A673 (cell line): Measurements from ENCODE around the gene IFRD1. TPM values are rescaled to one million over a fixed set of nuclear protein-coding genes. Genes with fewer than 3 reads are reported as not detected.
"Not testable (repeated sequence)": the region's sequence is repeated elsewhere in the genome, so short reads cannot be mapped to it uniquely, and the experiment has no call there.

Experiments
- BruUV-seq: library from RNA; stranded (reverse); fragments of 400-500 nt; replicated peaks from 2 replicates; lab custom pipeline; 2021; lab: Mats Ljungman, UMichigan
- CTCF ChIA-PET: fragments of 300-600 bp; sonication (Branson Sonifier 250); formaldehyde crosslinking; loops from one replicate; lab custom pipeline; 2022; ENCODE audit warnings: antibody characterized with exemption; lab: Charles Lee
- POLR2A ChIA-PET: fragments of 300-600 bp; sonication (Branson Sonifier 250); formaldehyde crosslinking; loops from one replicate; lab custom pipeline; 2022; ENCODE audit warnings: antibody characterized with exemption; ENCODE audit not compliant: low non-redundant PET; lab: Charles Lee
- DNase-seq: peaks from one replicate; pipeline ENCODE4 v3.0.0-alpha.2; 2015; ENCODE audit warnings: low spot score
- H3K27ac ChIP-seq: fragments of 200-600 bp; sonication (generic); 2 replicates; pipeline ENCODE4 v1.5.1; 2016; ENCODE audit warnings: mixed run types, low read depth, mild to moderate bottlenecking, mixed read lengths, antibody characterized with exemption, low read length; ENCODE audit not compliant: poor library complexity, severe bottlenecking
- H3K27me3 ChIP-seq: fragments of 200-600 bp; sonication (generic); replicated peaks from 2 replicates; pipeline ENCODE4 v1.6.1; 2017; ENCODE audit warnings: mixed run types, low read depth, mild to moderate bottlenecking, mixed read lengths, antibody characterized with exemption, low read length; ENCODE audit not compliant: insufficient read depth, poor library complexity
- H3K36me3 ChIP-seq: fragments of 200-600 bp; sonication (generic); 2 replicates; pipeline ENCODE4 v1.6.1; 2016; ENCODE audit warnings: mixed run types, mild to moderate bottlenecking, mixed read lengths, antibody characterized with exemption, low read length; ENCODE audit not compliant: insufficient read depth, poor library complexity, severe bottlenecking
- H3K4me1 ChIP-seq: fragments of 200-600 bp; sonication (generic); 2 replicates; pipeline ENCODE4 v1.6.1; 2017; ENCODE audit warnings: mixed run types, mild to moderate bottlenecking, mixed read lengths, antibody characterized with exemption, low read length; ENCODE audit not compliant: insufficient read depth, poor library complexity, severe bottlenecking
- H3K4me3 ChIP-seq: fragments of 200-600 bp; sonication (generic); 2 replicates; pipeline ENCODE4 v1.5.1; 2016; ENCODE audit warnings: low read depth, mixed run types, mild to moderate bottlenecking, mixed read lengths, low read length; ENCODE audit not compliant: poor library complexity, severe bottlenecking
- H3K9me3 ChIP-seq: fragments of 200-600 bp; sonication (generic); 2 replicates; pipeline ENCODE4 v1.6.1; 2016; ENCODE audit warnings: mixed run types, low read depth, mild to moderate bottlenecking, mixed read lengths, antibody characterized with exemption, low read length; ENCODE audit not compliant: poor library complexity, severe bottlenecking
- EZH2 ChIP-seq: fragments of 200-600 bp; sonication (generic); IDR thresholded peaks from 2 replicates; pipeline ENCODE4 v1.6.1; 2017; ENCODE audit warnings: borderline replicate concordance, low read depth, mild to moderate bottlenecking, mixed read lengths, antibody characterized with exemption, low read length; ENCODE audit not compliant: poor library complexity, severe bottlenecking
- intact Hi-C: fragments of 100-400 bp; cut with micrococcal nuclease; formaldehyde crosslinking; loops from one replicate; pipeline ENCODE4 v1.10.0; 2022; ENCODE audit not compliant: unreplicated experiment
- total RNA-seq: library from RNA; stranded (reverse); gene quantifications from 2 replicates; pipeline ENCODE4 v1.2.3, GENCODE V29; 2021
- TF ChIP-seq, protein P1 (sequence below): fragments of 300-800, 200-600 bp; sonication (generic); conservative IDR thresholded peaks from 2 replicates; pipeline ENCODE4 v1.5.1; 2017; ENCODE audit warnings: low read depth, mild to moderate bottlenecking, antibody characterized with exemption, low read length, moderate library complexity, mixed read lengths

IFRD1 gene
- total RNA-seq, 1 experiment from 2014 or later: 79.9 TPM

DNA sequence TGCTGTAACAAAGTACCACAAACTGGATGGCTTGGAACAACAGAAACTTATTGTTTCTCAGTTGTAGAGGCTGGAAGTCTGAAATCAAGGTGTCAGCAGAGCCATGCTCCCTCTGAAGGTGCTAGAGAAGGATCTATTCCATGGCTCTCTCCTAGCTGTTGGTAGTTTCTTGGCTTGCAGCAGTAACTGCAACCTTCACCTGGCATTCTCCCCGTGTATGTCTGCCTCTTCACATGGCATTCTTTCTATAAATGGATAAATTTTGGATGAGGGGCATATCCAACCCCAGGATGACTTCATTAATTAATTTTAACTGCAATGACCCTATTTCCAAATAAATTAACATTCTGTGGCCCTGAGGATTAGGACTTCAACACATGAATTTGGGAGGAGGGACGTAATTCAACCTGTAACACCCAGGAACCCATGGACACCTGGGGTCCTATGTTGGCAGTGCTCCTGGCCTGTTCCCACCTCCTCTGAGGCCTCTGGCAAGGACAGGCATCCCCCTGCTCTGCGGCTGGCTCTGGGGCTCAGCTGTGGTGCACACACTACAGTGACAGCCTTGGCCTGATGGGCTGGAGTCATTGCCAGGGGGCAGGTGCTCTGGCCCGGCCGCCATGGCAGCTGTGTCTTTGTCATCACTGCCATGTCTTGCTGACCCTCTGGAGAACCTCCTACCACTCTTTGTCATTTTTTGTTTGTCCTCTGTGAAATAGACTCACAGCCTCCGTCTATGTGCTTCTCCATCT is 61.4 kb downstream of the IFRD1 start:
- no peaks in the 10 kb centered on the region for H3K4me1 ChIP-seq
- DNase-seq: no peak
- no peaks in the 10 kb centered on the region for H3K36me3 ChIP-seq
- intact Hi-C loops: no loop called here
- POLR2A ChIA-PET: no interaction called here
- CTCF ChIA-PET: no interaction called here
- H3K27me3 ChIP-seq: peaks cover 13% of the 10 kb centered on the region
- TF ChIP-seq, protein P1, sequence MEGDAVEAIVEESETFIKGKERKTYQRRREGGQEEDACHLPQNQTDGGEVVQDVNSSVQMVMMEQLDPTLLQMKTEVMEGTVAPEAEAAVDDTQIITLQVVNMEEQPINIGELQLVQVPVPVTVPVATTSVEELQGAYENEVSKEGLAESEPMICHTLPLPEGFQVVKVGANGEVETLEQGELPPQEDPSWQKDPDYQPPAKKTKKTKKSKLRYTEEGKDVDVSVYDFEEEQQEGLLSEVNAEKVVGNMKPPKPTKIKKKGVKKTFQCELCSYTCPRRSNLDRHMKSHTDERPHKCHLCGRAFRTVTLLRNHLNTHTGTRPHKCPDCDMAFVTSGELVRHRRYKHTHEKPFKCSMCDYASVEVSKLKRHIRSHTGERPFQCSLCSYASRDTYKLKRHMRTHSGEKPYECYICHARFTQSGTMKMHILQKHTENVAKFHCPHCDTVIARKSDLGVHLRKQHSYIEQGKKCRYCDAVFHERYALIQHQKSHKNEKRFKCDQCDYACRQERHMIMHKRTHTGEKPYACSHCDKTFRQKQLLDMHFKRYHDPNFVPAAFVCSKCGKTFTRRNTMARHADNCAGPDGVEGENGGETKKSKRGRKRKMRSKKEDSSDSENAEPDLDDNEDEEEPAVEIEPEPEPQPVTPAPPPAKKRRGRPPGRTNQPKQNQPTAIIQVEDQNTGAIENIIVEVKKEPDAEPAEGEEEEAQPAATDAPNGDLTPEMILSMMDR: no peak
- no peak for TF ChIP-seq EZH2
- BruUV-seq: no TSS peak
- H3K27ac ChIP-seq: no peak overlapping the region
- H3K9me3 ChIP-seq: no peaks in the 10 kb centered on the region
- no peak overlapping the region for H3K4me3 ChIP-seq

DNA sequence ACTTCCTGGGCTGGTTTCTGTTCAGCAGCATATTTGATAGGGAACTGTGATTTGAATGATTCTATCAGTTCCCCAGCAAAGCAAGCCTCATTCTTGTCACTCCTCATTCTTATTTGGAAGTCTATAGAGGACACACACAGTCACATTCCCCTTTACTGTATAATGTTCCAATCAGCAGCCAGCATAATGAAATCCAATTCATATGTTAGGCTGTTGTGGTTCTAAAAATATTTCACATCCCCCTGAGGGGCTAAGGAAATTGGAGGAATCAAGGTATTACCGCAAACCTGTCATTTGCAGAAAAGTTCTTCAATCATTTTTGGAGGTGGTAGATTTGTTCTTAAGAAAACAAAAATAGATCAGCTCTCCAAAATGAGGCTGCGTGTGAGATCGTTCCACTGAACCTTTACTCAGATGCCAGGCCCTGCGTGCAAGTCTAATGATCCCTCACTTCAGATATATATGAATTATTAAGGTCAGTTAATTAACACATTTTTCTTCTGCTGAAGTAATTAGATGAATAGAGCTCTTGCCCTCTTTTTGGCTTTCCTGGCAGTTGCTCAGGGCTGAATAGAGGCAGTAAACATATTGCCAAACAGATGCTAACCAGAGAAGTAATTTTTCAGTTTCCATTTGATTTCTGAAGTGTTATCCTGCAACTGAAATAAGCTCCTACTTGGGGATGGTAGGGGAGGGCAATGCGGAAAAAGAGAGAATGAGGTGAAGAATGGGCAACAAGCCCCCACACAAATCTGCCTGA is 62.4 kb downstream of the IFRD1 start:
- H3K4me3 ChIP-seq: no peak overlapping the region
- H3K9me3 ChIP-seq: no peaks in the 10 kb centered on the region
- intact Hi-C loops: no loop called here
- peaks cover 22% of the 10 kb centered on the region for H3K27me3 ChIP-seq
- no TSS peak for BruUV-seq
- H3K36me3 ChIP-seq: no peaks in the 10 kb centered on the region
- H3K27ac ChIP-seq: no peak overlapping the region
- TF ChIP-seq EZH2: no peak
- TF ChIP-seq, protein P1: no peak
- H3K4me1 ChIP-seq: no peaks in the 10 kb centered on the region
- ChIA-PET POLR2A (no interaction called here), CTCF (no interaction called here)
- no peak for DNase-seq

DNA sequence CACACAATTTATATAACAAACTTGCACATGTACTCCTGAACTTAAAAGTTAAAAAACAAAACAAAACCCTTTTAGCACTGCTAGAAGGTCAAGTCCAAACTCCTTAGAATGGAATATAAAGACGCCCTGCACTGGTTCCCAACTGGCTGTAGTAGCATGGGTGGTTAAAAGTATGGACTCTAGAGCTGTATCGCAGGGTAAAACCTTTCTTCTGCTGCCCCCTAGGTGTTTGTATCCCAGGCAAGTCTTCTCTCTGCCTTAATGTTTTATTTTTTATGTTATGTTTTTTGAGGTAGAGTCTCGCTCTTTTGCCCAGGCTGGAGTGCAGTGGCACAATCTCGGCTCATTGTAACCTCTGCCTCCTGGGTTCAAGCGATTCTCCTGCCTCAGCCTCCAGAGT is 65.7 kb downstream of the IFRD1 start:
- Histone ChIP-seq H3K9me3 (no peaks in the 10 kb centered on the region), H3K27ac (no peak overlapping the region), H3K36me3 (no peaks in the 10 kb centered on the region), H3K4me3 (no peak overlapping the region), H3K4me1 (no peaks in the 10 kb centered on the region), H3K27me3 (peaks cover 41% of the 10 kb centered on the region)
- ChIA-PET CTCF (no interaction called here), POLR2A (no interaction called here)
- no TSS peak for BruUV-seq
- intact Hi-C loops: loop anchor here (2.0 kb wide), 1 partner anchor 79 kb away; no protein-coding TSS in a partner anchor
- no peak for DNase-seq
- TF ChIP-seq, protein P1: no peak
- TF ChIP-seq EZH2: no peak

DNA sequence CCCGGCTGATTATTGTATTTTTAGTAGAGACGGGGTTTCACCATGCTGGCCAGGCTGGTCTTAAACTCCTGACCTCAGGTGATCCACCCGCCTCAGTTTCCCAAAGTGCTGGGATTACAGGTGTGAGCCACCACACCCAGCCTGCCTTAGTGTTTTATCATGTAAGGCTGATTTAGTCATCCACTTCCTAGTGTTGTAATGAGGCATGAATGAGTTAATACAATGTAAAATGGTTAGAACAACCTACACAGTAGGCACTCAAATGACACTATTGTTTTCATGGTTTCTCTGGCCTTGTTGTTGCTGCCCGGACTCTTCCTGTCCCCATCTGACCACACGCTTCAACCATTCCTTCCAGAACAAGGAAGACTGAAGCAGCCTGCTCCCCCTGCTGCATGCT is 66.2 kb downstream of the IFRD1 start:
- CTCF ChIA-PET, BruUV-seq: not testable (repeated sequence)
- intact Hi-C loops: loop anchor here (2.0 kb wide), 1 partner anchor 78 kb away; no protein-coding TSS in a partner anchor

More for the DNA sequence above, 66.2 kb downstream of the IFRD1 start:
- DNase-seq, H3K9me3 ChIP-seq, H3K4me3 ChIP-seq, H3K4me1 ChIP-seq, H3K36me3 ChIP-seq, POLR2A ChIA-PET, H3K27ac ChIP-seq: not testable (repeated sequence)
- peaks cover 38% of the 10 kb centered on the region for H3K27me3 ChIP-seq
